NT2/D1 (cell line): ENCODE data around the gene SDK2.

Source experiments
- DNase-seq: peaks from one replicate; pipeline ENCODE4 v3.0.0-alpha.2; 2011; ENCODE audit warnings: low read depth, low spot score
- H3K27me3 ChIP-seq: 2 replicates; pipeline ENCODE4 v1.6.0; 2011; ENCODE audit warnings: mild to moderate bottlenecking; ENCODE audit not compliant: insufficient read length, insufficient read depth
- H3K36me3 ChIP-seq: 2 replicates; pipeline ENCODE4 v1.6.1; 2011; ENCODE audit warnings: mild to moderate bottlenecking, low read length, mixed read lengths; ENCODE audit not compliant: insufficient read depth, insufficient read length
- H3K4me1 ChIP-seq: 2 replicates; pipeline ENCODE4 v1.5.1; 2011; ENCODE audit not compliant: insufficient read depth, insufficient read length
- H3K4me3 ChIP-seq: 2 replicates; pipeline ENCODE4 v1.5.1; 2011; ENCODE audit warnings: low read depth; ENCODE audit not compliant: insufficient read length
- H3K9ac ChIP-seq: 2 replicates; pipeline ENCODE4 v1.6.0; 2011; ENCODE audit warnings: low read depth; ENCODE audit not compliant: insufficient read length
- H3K9me3 ChIP-seq: 2 replicates; pipeline ENCODE4 v1.5.1; 2011; ENCODE audit warnings: mild to moderate bottlenecking, low read length; ENCODE audit not compliant: insufficient read depth
- SUZ12 ChIP-seq: IDR thresholded peaks from 2 replicates; pipeline ENCODE4 v1.6.1; 2011; ENCODE audit not compliant: insufficient read length, insufficient read depth; ENCODE audit errors: extremely low read depth
- YY1 ChIP-seq: IDR thresholded peaks from 2 replicates; pipeline ENCODE4 v1.6.1; 2011; ENCODE audit not compliant: insufficient read length, insufficient read depth
- ZNF274 ChIP-seq: IDR thresholded peaks from 2 replicates; pipeline ENCODE4 v1.6.1; 2011; ENCODE audit warnings: mild to moderate bottlenecking, low read depth, low read length

The SDK2 gene

DNA sequence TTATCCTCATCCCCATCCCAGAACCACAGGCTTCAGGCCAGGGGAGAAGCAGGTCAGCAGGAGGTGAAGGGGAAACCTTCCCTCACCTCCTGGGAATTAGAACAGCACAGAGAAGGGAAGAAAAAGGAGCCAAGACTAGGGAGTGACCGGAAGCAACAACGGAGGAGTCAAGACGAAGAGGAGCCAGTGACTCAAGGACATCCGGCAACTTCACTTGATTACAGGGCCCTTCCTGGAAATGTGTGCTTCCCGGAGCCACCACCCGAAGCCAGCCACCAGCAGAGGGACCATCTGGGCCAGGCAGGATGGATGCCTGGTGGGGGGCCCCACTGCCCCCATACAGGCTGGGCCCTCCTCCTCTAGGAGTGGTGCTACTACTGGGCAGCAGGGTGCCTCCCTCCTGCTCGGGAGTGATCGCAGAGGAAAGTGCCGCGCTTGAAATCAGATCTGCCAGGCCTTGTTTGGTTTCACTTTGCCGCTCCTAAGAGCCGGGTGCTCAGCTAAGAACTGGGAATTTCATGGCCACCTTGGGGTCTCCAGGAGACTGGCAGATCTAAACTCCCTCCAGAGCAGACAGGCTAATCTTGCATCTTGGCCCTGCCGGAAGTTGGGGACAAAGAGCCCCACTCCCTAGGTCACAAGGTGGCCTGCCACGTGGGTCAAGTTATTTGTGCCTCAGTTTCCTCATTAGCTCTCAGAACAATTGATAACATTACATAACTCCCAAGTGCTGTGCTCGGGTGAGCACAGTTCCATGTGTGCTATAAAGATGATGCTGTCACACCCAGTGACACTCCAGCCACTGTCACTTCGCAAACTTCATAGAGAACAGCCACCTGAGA, 339.1 kb downstream of the SDK2 start:
- Histone ChIP-seq H3K36me3 (peaks cover 21% of the 10 kb centered on the region), H3K4me3 (no peak overlapping the region), H3K9me3 (no peaks in the 10 kb centered on the region), H3K27me3 (no peaks in the 10 kb centered on the region), H3K4me1 (peaks cover 33% of the 10 kb centered on the region), H3K9ac (peak overlapping the region; percentile 36)
- TF ChIP-seq ZNF274, result no peak
- no peak for TF ChIP-seq SUZ12
- TF ChIP-seq YY1, result no peak
- no peak for DNase-seq

DNA sequence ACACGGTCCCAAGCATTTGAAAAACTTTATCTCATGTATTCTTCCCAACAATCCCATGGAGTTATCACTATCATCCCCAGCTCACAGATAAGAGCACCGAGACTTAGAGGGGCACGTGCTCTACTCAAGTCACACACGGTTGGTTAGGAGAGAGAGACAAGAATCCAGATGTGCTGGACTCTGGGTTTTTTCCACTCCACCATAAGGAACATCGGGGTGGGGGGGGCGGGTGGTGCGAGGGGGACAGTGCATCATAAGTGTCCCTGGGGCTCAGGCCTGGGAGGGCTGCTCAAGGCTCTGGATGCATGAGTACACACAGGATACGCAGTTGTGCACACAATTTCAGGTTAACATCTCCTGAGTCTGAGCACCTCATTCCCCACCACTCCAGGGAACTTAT, 339.8 kb downstream of the SDK2 start:
- Histone ChIP-seq H3K9ac (no peak overlapping the region), H3K9me3 (no peaks in the 10 kb centered on the region), H3K36me3 (peaks cover 29% of the 10 kb centered on the region), H3K27me3 (no peaks in the 10 kb centered on the region), H3K4me1 (peaks cover 36% of the 10 kb centered on the region), H3K4me3 (no peak overlapping the region)
- TF ChIP-seq YY1 (no peak), ZNF274 (no peak), SUZ12 (no peak)
- no peak for DNase-seq

DNA sequence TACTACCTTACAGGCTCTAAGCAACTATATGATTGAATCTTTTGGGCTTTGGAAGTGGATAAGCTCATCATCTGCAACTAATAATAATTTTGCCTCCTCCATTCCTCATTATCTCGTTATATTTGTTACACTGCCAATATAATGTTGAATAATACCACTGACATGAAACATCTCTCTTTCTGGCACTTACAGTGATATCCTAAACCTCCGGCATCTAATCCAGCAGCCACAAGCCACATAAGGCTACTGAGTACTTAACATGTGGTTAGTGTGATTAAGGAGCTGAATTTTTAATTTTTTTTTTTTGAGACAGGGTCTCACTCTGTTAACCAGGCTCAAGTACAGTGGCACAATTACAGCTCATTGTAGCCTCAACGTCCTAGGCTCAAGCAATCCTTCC, 342.1 kb downstream of the SDK2 start:
- H3K36me3 ChIP-seq, result peaks cover 29% of the 10 kb centered on the region
- DNase-seq, result no peak
- no peaks in the 10 kb centered on the region for H3K27me3 ChIP-seq
- H3K9ac ChIP-seq, result no peak overlapping the region
- peaks cover 33% of the 10 kb centered on the region for H3K4me1 ChIP-seq
- TF ChIP-seq ZNF274, result no peak
- TF ChIP-seq SUZ12, result no peak
- TF ChIP-seq YY1, result no peak
- H3K9me3 ChIP-seq, result no peaks in the 10 kb centered on the region
- no peak overlapping the region for H3K4me3 ChIP-seq

DNA sequence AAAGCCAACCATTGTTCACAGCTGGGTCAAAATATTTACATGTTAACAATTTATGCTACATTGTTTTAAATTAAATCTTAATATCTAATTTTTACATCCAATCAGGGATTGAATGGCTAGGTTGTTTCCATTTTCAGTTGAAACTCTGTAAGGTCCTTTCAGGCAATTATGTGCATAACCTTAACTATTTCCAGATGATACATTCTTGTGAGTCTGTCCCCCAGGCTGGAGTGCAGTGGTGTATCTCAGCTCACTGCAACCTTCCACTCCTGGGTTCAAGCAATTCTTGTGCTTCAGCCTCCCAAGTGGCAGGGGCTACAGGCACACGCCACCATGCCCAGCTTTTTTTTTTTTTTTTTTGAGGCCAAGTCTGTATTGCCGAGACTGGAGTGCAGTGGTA, 342.9 kb downstream of the SDK2 start:
- Histone ChIP-seq H3K36me3 (peaks cover 21% of the 10 kb centered on the region), H3K27me3 (no peaks in the 10 kb centered on the region), H3K4me1 (peaks cover 25% of the 10 kb centered on the region), H3K9ac (no peak overlapping the region), H3K9me3 (no peaks in the 10 kb centered on the region), H3K4me3 (no peak overlapping the region)
- no peak for DNase-seq
- no peak for TF ChIP-seq ZNF274
- no peak for TF ChIP-seq YY1
- no peak for TF ChIP-seq SUZ12

DNA sequence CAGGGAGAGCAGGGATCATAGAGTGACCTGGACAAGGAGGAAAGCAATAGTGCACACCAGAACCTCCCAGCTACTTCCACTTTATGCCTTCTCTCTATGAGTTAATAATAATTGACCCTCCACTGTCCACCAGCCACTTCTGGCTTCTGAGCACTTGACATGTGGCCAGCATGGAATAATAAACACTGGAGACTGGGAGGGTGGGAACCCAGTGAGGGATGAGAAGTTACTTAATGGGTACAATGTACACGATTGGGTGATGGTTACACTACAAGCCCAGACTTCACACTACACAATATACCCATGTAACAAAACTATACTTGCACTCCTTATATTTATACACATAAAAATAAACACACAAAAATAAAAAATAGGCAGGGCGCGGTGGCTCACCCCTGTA, 343.9 kb downstream of the SDK2 start:
- H3K4me1 ChIP-seq, result peaks cover 17% of the 10 kb centered on the region
- TF ChIP-seq SUZ12, result no peak
- TF ChIP-seq YY1, result no peak
- TF ChIP-seq ZNF274, result no peak

DNA sequence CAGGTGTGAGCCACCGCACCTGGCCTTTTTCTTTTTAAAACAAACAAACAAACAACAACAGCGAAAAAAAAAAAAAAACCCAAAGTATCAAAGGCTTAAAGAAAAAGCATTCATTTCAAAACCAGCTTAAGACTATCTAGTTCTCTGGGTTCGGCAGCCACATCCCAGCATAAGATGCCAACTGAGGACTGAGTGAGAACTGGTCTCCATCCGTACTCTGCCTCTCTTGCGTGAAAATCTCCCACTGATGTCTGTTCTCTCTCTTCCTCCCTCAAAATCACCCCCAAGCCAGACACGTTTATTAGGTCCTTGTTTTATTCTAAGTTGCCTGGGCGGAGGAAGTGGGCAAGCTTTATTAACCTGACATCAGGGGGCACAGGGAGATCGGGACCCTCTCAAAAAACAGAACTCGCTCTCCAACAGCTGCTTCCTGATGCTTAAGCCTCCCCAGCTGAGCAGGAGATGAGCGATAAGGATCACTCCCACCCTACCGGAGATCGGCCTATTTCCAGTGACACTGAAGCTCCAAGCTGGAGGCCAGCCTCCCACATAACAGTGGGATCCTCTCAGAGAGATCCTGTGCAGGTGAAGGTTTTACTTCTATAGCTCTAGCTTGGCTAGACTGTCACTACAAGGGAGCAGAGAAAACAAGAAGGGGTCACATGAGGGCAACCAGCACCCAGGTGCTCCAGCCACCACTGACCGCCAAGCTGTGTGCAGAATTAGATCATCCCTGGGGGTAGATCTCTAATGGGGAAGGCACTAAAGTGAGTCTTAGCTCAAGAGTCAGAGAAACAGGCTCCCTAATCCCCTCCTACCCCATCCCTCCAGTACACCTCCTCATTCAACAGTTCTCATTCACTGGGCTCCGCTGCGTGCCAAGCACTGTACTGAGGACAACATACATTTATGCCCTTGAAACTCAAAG, 346.0 kb downstream of the SDK2 start:
- no peak for DNase-seq

More for the DNA sequence above, 343.9 kb downstream of the SDK2 start:
- Histone ChIP-seq H3K9ac (no peak overlapping the region), H3K9me3 (no peaks in the 10 kb centered on the region), H3K36me3 (peaks cover 13% of the 10 kb centered on the region), H3K4me3 (no peak overlapping the region), H3K27me3 (no peaks in the 10 kb centered on the region)
- DNase-seq, result no peak

More for the DNA sequence above, 346.0 kb downstream of the SDK2 start:
- no peaks in the 10 kb centered on the region for H3K27me3 ChIP-seq
- H3K4me1 ChIP-seq, result peaks cover 16% of the 10 kb centered on the region
- no peak overlapping the region for H3K4me3 ChIP-seq
- H3K9ac ChIP-seq, result no peak overlapping the region
- TF ChIP-seq YY1 (no peak), SUZ12 (no peak), ZNF274 (no peak)
- peaks cover 18% of the 10 kb centered on the region for H3K36me3 ChIP-seq
- H3K9me3 ChIP-seq, result no peaks in the 10 kb centered on the region
